Measurements from ENCODE around the gene FANCG. TPM values are rescaled to one million over a fixed set of nuclear protein-coding genes. Genes with fewer than 3 reads are reported as not detected.
A peak's percentile ranks its signal among the peaks of the same experiment; 100 is the strongest.

The FANCG gene
- total RNA-seq, 1 donor from 2014 or later = 68.7 TPM

DNA sequence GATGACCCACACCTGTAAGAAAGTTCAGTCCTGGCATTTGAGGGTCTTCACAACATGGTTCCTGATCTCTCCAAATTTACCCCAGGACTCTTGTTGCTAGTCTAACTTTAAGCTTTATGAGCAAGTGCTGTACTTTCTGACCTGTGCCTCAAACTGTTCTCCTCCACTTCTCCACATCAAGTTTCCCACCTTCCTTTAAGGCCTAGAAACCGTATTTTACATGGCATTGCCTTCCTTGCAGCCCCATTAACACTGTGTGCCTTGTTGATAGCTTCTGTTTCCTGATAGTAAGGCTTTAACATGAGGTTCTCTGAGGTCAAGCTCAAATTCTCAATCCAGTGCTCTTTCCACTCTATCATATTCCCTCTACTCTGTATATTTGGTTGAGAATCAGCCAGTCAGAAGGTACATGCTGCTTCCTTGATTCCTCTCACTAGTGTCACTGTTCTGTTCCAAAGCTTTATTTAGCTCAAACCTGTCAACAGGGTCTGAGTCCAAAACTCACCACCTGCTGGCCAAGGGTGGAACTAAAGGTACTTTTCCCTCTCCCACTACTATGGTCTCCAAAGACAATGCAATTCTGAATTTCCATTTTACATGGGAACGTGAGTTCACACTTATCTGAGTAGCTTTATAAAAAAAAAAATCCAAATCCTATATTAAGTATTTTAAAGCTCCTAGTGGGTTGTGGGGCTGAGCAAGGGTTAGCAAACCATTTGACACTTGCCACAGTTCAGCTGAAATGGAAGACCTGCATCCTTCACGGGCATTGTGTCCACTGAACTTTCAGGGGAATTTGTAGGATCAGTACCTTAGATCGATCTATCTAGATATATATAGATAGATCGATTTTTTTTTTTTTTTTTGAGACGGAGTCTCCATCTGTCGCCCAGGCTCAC lies 28.4 kb downstream of the FANCG start:
- H3K9me3 Mint-ChIP-seq (ENCODE audit: low read depth) = no peaks in the 10 kb centered on the region
- H3K27ac Mint-ChIP-seq = no peak overlapping the region
- H3K36me3 Mint-ChIP-seq (ENCODE audit: insufficient read depth) = peaks cover 44% of the 10 kb centered on the region
- peak; percentile 30 for DNase-seq (ENCODE audit: low spot score, unreplicated experiment)
- no peaks in the 10 kb centered on the region for H3K27me3 Mint-ChIP-seq
- TF ChIP-seq, protein P1, sequence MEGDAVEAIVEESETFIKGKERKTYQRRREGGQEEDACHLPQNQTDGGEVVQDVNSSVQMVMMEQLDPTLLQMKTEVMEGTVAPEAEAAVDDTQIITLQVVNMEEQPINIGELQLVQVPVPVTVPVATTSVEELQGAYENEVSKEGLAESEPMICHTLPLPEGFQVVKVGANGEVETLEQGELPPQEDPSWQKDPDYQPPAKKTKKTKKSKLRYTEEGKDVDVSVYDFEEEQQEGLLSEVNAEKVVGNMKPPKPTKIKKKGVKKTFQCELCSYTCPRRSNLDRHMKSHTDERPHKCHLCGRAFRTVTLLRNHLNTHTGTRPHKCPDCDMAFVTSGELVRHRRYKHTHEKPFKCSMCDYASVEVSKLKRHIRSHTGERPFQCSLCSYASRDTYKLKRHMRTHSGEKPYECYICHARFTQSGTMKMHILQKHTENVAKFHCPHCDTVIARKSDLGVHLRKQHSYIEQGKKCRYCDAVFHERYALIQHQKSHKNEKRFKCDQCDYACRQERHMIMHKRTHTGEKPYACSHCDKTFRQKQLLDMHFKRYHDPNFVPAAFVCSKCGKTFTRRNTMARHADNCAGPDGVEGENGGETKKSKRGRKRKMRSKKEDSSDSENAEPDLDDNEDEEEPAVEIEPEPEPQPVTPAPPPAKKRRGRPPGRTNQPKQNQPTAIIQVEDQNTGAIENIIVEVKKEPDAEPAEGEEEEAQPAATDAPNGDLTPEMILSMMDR (IDR thresholded peaks at IDR 0.05; ENCODE audit: unreplicated experiment) = peak; percentile 76
- no peaks in the 10 kb centered on the region for H3K4me1 Mint-ChIP-seq (ENCODE audit: low read depth)
- no peak overlapping the region for H3K4me3 Mint-ChIP-seq (ENCODE audit: low read depth)

- no peak overlapping the region for H3K27ac Mint-ChIP-seq
- H3K9me3 Mint-ChIP-seq (ENCODE audit: low read depth) = no peaks in the 10 kb centered on the region
- no peaks in the 10 kb centered on the region for H3K4me1 Mint-ChIP-seq (ENCODE audit: low read depth)
- TF ChIP-seq, protein P1 (IDR thresholded peaks at IDR 0.05; ENCODE audit: unreplicated experiment) = no peak
- no peak for DNase-seq (ENCODE audit: low spot score, unreplicated experiment)
- no peak overlapping the region for H3K4me3 Mint-ChIP-seq (ENCODE audit: low read depth)
- peaks cover 25% of the 10 kb centered on the region for H3K36me3 Mint-ChIP-seq (ENCODE audit: insufficient read depth)
- no peaks in the 10 kb centered on the region for H3K27me3 Mint-ChIP-seq
These were observed 31.2 kb downstream of the FANCG start for GRCh38 chr9:35048511-35048910.

- Mint-ChIP-seq H3K4me1 (ENCODE audit: low read depth) (no peaks in the 10 kb centered on the region), H3K36me3 (ENCODE audit: insufficient read depth) (peaks cover 21% of the 10 kb centered on the region), H3K27ac (no peak overlapping the region), H3K27me3 (no peaks in the 10 kb centered on the region), H3K9me3 (ENCODE audit: low read depth) (no peaks in the 10 kb centered on the region), H3K4me3 (ENCODE audit: low read depth) (no peak overlapping the region)
- DNase-seq (ENCODE audit: low spot score, unreplicated experiment) = no peak
- TF ChIP-seq, protein P1 (IDR thresholded peaks at IDR 0.05; ENCODE audit: unreplicated experiment) = no peak
These were observed 35.7 kb downstream of the FANCG start for GRCh38 chr9:35044071-35044470.

DNA sequence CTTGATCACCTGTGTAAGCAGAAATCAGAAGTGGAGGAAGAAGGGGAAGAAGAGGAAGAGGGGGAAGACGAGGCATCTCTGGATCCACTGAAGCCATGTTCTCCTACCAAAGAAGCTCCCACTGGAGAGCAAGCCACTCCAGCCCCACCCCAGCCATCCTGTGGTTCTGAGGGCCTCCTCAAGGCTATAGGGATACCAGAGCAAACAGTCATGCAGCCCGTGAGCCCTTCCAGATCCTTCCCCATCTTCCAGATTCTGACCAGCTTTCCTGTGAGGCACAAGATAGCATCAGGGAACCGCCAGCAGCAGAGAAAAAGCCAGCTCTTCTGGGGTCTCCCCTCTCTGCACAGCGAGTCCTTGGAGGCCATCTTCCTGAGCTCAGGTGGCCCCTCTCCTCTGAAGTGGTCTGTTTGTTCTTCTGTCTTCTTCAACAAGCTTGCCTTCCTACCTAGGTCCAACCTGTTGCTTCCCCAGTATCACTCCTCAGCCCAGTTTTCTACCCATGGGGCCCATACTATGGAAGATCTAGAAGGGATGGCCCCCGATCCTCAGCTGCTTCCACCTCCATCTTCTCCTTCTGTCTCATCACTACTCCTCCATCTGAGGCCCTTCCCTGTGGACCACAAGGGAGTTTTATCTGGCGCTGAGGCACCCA lies 36.7 kb downstream of the FANCG start:
- peaks cover 14% of the 10 kb centered on the region for H3K36me3 Mint-ChIP-seq (ENCODE audit: insufficient read depth)
- H3K9me3 Mint-ChIP-seq (ENCODE audit: low read depth) = no peaks in the 10 kb centered on the region
- H3K4me1 Mint-ChIP-seq (ENCODE audit: low read depth) = no peaks in the 10 kb centered on the region
- TF ChIP-seq, protein P1 (IDR thresholded peaks at IDR 0.05; ENCODE audit: unreplicated experiment) = no peak
- H3K4me3 Mint-ChIP-seq (ENCODE audit: low read depth) = no peak overlapping the region
- H3K27me3 Mint-ChIP-seq = no peaks in the 10 kb centered on the region
- peak overlapping the region; percentile 56 for H3K27ac Mint-ChIP-seq
- DNase-seq (ENCODE audit: low spot score, unreplicated experiment) = no peak

DNA sequence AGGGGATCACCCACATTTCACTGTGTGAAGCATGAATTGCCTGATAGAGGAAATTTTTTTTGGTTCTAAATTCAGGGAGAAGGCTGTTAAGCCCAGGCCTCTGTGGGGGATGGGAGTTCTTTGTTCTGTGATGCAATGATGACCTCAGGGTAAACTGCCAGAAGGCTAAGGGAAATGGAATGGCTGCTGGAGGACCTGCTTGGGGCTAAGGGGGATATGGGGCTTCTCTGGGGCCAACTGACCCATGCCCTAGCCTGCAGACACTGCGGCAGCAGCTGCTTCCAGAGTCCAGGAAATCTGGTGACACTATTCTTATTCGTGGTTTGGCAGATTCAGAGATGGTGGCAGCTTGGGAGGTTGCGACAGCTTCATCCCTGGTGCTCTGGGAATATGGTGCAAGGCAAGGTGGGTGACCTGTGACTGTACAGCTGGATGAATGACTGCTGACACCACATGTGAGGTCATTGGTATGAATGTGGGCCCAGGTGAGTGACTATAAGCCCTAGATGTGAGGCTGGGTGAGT lies 37.6 kb downstream of the FANCG start:
- H3K4me1 Mint-ChIP-seq (ENCODE audit: low read depth) = no peaks in the 10 kb centered on the region
- H3K27ac Mint-ChIP-seq = no peak overlapping the region
- no peaks in the 10 kb centered on the region for H3K27me3 Mint-ChIP-seq
- H3K4me3 Mint-ChIP-seq (ENCODE audit: low read depth) = no peak overlapping the region
- no peaks in the 10 kb centered on the region for H3K9me3 Mint-ChIP-seq (ENCODE audit: low read depth)
- DNase-seq (ENCODE audit: low spot score, unreplicated experiment) = no peak
- TF ChIP-seq, protein P1 (IDR thresholded peaks at IDR 0.05; ENCODE audit: unreplicated experiment) = no peak
- peaks cover 14% of the 10 kb centered on the region for H3K36me3 Mint-ChIP-seq (ENCODE audit: insufficient read depth)

All from progenitor cell of endocrine pancreas (in vitro differentiated cells).